ENCODE results near the gene FARP2. TPM values are rescaled to one million over a fixed set of nuclear protein-coding genes. Genes with fewer than 3 reads are reported as not detected.

Gene FARP2, protein sequence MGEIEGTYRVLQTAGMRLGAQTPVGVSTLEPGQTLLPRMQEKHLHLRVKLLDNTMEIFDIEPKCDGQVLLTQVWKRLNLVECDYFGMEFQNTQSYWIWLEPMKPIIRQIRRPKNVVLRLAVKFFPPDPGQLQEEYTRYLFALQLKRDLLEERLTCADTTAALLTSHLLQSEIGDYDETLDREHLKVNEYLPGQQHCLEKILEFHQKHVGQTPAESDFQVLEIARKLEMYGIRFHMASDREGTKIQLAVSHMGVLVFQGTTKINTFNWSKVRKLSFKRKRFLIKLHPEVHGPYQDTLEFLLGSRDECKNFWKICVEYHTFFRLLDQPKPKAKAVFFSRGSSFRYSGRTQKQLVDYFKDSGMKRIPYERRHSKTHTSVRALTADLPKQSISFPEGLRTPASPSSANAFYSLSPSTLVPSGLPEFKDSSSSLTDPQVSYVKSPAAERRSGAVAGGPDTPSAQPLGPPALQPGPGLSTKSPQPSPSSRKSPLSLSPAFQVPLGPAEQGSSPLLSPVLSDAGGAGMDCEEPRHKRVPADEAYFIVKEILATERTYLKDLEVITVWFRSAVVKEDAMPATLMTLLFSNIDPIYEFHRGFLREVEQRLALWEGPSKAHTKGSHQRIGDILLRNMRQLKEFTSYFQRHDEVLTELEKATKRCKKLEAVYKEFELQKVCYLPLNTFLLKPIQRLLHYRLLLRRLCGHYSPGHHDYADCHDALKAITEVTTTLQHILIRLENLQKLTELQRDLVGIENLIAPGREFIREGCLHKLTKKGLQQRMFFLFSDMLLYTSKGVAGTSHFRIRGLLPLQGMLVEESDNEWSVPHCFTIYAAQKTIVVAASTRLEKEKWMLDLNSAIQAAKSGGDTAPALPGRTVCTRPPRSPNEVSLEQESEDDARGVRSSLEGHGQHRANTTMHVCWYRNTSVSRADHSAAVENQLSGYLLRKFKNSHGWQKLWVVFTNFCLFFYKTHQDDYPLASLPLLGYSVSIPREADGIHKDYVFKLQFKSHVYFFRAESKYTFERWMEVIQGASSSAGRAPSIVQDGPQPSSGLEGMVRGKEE
- total RNA-seq = 20.9 and 31.8 TPM in 2 replicates

DNA sequence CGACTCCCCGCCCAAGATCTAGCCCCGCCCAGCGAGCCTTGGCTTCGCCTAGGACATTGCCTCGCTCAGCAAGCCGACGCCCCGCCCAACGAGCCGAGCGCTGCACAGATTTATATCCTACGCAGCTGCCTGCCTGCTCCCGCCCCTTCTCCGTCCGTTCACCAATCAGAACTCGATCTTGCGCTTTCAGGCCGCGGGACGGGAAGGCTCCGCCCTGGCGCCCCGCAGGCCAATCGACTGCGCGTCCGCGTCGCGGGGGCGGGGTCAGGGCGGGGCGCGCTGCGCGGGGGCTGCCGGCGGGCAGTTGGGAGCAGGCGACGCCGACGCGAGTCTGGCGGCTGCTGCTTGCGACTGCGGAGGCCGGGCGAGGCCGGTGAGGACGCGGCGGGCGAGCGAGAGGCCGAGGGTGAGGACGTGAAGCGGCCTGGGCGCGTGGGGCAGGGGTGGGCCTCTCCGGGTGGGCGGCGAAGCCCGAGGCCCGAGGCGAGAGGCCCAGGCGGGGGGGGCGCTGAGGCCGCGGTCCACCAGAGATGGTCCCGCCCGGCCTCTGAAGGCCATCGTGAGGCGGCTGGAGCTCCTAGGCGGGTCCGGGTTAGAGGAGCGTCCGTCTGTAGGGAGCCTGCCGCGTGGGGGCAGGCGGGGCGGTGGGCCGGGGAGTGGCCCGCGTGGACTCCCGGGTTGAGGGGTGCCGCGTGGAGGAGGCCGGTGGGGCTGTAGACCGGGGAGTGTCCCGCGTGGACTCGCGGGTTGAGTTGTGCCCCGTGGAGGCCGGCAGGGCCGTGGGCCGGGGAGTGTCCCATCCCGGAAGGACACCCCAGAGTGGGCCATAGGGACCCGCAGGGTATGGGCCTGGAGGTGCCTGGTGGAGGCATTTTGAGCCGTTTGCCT lies at the start of gene FARP2:
Gene FARP2 (plus strand): TSS at position 303 of the 888 bp plus-strand sequence. CDS start 16,823 bp downstream, outside the sequence.
- Histone ChIP-seq H3K4me3 (ENCODE audit: low read depth, low read length) (peak within 1 kb of the TSS; percentile 90), H3K36me3 (ENCODE audit: control insufficient read depth, insufficient read depth, low read length) (no peaks in the 10 kb centered on the region), H3K27me3 (ENCODE audit: control insufficient read depth, insufficient read depth, low read length) (no peaks in the 10 kb centered on the region)
- TF ChIP-seq, protein P1, sequence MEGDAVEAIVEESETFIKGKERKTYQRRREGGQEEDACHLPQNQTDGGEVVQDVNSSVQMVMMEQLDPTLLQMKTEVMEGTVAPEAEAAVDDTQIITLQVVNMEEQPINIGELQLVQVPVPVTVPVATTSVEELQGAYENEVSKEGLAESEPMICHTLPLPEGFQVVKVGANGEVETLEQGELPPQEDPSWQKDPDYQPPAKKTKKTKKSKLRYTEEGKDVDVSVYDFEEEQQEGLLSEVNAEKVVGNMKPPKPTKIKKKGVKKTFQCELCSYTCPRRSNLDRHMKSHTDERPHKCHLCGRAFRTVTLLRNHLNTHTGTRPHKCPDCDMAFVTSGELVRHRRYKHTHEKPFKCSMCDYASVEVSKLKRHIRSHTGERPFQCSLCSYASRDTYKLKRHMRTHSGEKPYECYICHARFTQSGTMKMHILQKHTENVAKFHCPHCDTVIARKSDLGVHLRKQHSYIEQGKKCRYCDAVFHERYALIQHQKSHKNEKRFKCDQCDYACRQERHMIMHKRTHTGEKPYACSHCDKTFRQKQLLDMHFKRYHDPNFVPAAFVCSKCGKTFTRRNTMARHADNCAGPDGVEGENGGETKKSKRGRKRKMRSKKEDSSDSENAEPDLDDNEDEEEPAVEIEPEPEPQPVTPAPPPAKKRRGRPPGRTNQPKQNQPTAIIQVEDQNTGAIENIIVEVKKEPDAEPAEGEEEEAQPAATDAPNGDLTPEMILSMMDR (IDR thresholded peaks at IDR 0.05; ENCODE audit: insufficient read depth, low read length, poor library complexity, severe bottlenecking) = no peak
- DNase-seq (ENCODE audit: low read depth) = peak; percentile 92

DNA sequence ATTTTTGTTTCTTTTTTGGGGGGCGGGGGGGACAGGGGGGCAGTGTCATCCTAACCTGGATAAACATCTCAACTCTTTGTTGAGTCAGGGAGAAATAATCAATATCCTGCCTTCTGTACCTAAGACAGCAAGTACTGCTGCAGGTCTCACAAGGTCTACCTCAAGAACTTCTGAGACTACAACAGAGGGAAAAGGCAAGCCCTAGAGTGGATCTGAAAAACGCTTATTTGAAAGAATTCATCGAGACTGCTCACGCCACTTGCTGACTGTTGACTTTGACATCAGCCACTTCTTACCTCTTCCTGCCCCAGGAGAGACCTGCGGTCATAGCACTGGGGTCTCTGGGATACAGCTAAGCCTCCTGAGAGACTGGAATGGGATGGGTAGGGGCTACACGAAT lies 49.0 kb upstream of the FARP2 start:
- TF ChIP-seq, protein P1 (IDR thresholded peaks at IDR 0.05; ENCODE audit: insufficient read depth, low read length, poor library complexity, severe bottlenecking) = no peak
- Histone ChIP-seq H3K4me3 (ENCODE audit: low read depth, low read length) (no peak overlapping the region), H3K36me3 (ENCODE audit: control insufficient read depth, insufficient read depth, low read length) (no peaks in the 10 kb centered on the region), H3K27me3 (ENCODE audit: control insufficient read depth, insufficient read depth, low read length) (no peaks in the 10 kb centered on the region)
- no peak for DNase-seq (ENCODE audit: low read depth)

DNA sequence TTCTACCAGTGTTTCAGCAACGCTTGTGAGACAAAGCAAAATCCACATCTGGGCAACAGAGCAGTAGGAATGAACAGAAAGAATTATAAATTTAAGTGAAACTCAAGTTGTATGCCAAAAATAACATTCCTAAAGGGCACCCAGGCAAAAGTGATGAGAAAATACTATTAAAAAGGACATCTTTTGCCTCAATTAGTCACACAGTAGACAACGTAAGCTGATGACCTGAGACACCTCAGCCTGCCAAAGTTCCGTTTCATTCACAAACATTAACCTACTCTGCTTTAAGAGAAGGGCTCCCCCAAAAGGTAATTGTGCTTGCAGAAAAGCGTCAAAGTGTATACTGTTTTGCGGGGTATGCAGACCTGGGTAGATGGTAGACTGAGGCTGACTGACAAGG lies 47.8 kb upstream of the FARP2 start:
- H3K36me3 ChIP-seq (ENCODE audit: control insufficient read depth, insufficient read depth, low read length) = no peaks in the 10 kb centered on the region
- H3K27me3 ChIP-seq (ENCODE audit: control insufficient read depth, insufficient read depth, low read length) = no peaks in the 10 kb centered on the region
- TF ChIP-seq, protein P1 (IDR thresholded peaks at IDR 0.05; ENCODE audit: insufficient read depth, low read length, poor library complexity, severe bottlenecking) = no peak
- no peak for DNase-seq (ENCODE audit: low read depth)
- H3K4me3 ChIP-seq (ENCODE audit: low read depth, low read length) = no peak overlapping the region

DNA sequence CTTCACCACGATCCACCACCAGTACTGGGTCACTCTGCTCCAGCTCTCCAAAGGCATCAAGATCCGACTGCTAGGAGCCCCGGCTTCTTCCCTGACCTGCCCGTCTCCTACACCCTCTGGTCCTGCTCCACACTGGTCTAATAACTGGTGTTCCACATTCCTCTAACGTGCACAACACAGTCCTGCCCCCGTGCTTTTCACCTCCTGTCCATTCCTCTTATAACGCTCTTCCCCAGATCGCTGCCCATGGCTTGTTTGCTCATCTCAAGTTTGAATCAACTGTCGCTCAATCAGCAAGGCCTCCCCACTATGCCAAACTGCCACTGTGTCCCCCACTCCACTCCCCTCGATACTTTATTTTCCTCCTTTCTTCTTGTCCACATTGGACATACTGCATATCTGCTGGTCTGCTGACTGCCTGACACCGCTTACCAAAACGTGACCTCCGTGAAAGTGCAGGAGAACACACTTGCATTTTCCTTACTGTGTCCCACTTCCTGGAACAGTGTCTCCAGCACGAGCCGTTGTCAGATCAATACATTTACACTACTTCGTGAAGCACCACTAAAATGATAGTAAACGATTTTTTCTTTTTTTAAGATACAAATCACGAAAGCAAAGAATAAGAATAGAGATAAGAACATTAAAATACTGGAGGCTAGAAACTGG lies 47.1 kb upstream of the FARP2 start:
- no peak overlapping the region for H3K4me3 ChIP-seq (ENCODE audit: low read depth, low read length)
- TF ChIP-seq, protein P1 (IDR thresholded peaks at IDR 0.05; ENCODE audit: insufficient read depth, low read length, poor library complexity, severe bottlenecking) = no peak
- DNase-seq (ENCODE audit: low read depth) = no peak
- no peaks in the 10 kb centered on the region for H3K27me3 ChIP-seq (ENCODE audit: control insufficient read depth, insufficient read depth, low read length)
- no peaks in the 10 kb centered on the region for H3K36me3 ChIP-seq (ENCODE audit: control insufficient read depth, insufficient read depth, low read length)

DNA sequence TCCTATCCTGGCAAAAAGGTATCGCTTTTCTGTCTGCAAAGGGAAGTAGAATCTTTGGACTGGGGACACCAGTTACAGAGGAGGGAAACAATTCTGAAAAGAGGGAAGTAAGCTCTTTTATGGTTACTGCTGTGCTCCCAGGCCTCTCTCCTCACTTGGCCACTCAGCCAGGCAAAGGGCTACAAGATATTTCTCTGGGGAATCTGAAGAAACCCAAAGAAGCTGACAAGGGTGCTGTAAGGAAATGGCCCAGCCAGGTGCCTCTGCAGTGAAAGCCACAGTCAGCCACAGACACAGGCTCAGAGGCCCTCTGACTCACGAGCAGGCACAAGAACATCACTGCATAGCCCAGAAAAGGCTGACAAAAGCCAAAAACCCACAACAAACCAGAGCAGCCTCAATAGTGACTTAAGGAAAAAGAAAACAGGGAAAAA lies 46.4 kb upstream of the FARP2 start:
- Histone ChIP-seq H3K4me3 (ENCODE audit: low read depth, low read length) (no peak overlapping the region), H3K27me3 (ENCODE audit: control insufficient read depth, insufficient read depth, low read length) (no peaks in the 10 kb centered on the region), H3K36me3 (ENCODE audit: control insufficient read depth, insufficient read depth, low read length) (no peaks in the 10 kb centered on the region)
- TF ChIP-seq, protein P1 (IDR thresholded peaks at IDR 0.05; ENCODE audit: insufficient read depth, low read length, poor library complexity, severe bottlenecking) = no peak
- no peak for DNase-seq (ENCODE audit: low read depth)

All from kidney epithelial cell (primary cell).